NCI-H510A treated with DMSO at 0.1 percent for 48 hours (cell line): ENCODE results near the gene LHB.

Experiments
- DNase-seq: peaks from one replicate; lab custom pipeline; 2025; lab: John Stamatoyannopoulos, UW

Gene LHB

GRCh38 chr19:48975947-48976847 is 40.7 kb downstream of the LHB start:
- DNase-seq: no peak

DNA sequence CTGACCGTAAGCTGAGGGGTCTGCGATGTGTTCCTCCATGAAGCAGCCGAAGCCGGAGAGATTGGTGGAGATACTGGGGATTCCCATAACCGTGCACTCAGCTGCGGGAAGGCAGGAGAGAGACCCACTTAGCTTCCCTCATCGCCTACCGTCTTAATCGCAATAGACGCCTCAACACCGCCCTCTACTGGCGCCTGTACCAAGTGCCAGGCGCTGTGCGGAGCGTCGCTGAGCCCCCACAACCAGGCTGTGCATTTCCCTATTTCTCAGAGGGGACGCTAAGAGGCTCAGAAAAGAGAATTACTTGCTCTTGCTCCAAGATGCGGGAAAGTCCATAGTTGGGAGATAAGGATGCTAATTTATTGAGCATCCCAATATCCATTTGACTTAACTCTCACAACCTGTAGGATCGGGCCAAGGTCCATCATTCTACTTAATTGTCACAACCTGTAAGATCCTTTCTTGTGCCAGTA is 45.9 kb downstream of the LHB start:
- peak; percentile 69 for DNase-seq

GRCh38 chr19:48970139-48970766 is 46.6 kb downstream of the LHB start:
- no peak for DNase-seq

DNA sequence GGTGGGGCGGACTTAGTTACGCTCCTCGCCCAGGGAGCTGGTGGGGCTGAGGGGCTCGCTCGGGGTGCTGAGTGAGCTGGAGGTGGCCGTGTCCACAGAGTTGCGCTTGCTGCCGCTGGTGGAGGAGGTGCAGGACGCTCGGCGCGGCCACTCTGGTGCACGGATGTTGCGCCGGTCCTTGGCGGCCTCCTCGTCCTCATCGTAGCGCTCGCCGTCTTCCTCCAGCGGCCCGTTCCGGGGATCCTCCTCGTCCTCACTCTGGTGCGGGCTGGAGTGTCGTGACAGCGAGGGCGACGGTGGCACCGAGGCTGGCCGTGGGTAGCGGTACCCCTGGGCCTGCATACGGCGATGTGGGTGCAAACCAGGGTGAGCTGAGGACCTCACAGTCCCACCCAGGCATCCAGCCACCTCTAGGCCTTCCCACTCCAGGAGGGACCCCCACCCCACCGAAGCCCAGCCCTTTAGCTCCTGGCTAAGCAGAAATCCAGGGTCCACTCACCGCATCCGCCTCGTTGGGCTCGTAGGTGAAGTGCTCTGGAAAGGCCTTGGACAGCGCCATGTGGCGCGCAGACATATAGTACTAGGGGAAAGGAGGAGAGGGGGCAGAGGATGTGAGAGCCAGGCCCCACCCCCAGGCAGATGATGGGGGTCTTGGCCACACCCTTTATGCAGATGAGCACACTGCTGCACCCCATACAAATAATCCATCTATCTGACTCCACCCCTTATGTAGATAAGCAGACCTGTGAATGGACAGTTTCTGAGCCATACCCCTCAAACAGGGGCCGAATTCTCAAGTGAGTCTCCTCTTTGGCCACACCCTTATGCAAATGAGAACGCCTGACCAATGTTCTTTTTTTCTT is 47.4 kb downstream of the LHB start:
- no peak for DNase-seq

GRCh38 chr19:48968813-48969218 is 48.1 kb downstream of the LHB start:
- DNase-seq: no peak

- no peak for DNase-seq
Observed at GRCh38 chr19:48968179-48968661, 48.7 kb downstream of the LHB start.

DNA sequence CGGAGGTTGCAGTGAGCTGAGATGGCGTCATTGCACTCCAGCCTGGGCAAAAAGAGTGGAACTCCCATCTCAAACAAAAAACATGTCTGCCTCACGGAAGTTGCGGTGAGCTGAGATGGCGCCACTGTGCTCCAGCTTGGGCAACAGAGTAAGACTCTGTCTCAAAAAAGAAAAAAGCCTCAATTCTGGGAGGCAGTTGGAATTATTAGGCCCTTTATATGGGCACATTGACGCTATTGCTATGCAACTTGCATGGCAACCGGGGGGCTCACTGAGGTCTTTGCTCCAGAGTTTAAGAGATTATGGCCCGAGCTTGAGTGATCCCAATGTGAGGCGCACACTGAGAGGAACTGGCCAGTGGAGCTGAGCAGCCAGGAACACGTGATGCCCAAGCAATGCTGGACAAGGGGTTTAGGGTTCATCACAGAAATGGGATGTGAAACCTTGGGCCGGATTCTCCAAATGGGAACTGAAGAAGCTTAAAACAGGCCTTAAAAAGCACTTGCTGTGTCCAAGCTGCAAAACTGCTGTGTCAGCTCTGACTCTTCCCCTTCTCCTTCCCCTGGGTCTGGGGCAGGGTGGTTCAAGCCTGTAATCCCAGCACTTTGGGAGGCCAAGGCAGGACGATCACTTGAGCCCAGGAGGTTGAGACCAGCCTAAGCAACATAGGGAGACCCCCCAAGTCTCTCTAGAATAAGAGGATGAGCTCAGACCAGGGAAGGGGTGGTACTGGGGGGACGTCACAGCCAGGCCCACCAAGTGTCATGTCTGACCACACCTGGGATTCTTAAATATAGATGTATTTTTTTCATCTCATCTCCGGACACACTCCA is 49.3 kb downstream of the LHB start:
- no peak for DNase-seq

- DNase-seq: no peak
Observed at GRCh38 chr19:48966541-48967345, 50.1 kb downstream of the LHB start.
